ENCODE results near the gene CPNE6.
"Not testable (repeated sequence)": the region's sequence is repeated elsewhere in the genome, so short reads cannot be mapped to it uniquely, and the experiment has no call there.

The CPNE6 gene

DNA sequence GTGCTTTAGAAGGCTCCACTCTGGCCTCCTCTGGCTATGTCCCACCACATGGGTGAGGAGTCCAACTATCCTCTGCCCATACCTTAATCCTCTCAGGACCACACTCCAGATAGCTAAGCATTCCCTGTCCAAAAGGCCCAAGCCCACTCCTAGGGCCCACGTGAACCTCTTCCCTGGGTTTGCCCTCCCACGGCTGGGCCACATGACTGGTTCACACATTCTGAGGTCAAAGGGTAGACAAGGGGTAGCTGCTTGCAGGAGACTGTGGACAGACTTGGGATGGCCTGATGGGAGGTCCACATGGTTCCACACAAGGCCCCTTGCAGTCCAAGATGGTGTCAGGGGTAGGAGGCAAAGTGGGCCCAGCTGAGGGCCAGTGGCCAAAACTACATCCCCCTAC is 16.7 kb downstream of the CPNE6 start:
- DNase-seq, result no peak

DNA sequence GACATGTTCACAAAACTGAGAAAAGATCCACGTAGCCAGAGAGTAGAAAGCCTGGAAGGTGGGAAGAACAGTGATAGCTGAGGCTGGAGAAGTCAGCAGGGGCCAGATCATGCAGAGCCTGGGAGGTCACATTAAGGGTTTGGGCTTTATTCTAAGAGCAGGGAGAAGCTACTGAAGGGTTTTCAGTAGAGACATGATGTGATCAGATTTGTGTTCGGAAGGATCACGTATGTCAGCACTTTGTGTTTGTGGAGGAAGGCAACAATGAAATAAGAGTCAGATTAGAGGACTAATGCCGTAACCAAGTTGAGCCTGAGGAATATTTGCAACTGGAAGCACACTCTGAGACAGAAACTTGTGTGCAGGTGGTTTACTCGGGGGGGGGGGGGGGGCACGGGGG is 18.5 kb downstream of the CPNE6 start:
- no peak for DNase-seq

DNA sequence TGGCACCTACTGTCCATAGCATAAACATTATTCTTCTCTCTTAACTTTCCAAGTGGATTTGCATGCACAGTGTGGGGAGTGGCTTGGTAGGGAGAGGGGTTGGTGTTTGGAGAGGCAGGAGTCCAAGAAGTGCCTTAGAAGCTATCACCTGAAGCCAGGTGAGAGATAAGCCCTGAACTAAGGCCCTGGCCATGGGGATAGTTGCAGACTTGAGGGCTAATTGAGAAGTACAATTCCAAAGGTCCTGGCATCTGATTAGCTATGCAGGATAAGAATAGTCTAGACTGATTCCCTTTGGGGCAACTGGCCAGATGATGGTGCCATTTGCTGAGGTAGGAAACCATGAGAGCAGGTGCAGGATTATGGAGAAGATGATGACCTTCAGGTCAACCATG is 20.7 kb downstream of the CPNE6 start:
- no peak for DNase-seq

DNA sequence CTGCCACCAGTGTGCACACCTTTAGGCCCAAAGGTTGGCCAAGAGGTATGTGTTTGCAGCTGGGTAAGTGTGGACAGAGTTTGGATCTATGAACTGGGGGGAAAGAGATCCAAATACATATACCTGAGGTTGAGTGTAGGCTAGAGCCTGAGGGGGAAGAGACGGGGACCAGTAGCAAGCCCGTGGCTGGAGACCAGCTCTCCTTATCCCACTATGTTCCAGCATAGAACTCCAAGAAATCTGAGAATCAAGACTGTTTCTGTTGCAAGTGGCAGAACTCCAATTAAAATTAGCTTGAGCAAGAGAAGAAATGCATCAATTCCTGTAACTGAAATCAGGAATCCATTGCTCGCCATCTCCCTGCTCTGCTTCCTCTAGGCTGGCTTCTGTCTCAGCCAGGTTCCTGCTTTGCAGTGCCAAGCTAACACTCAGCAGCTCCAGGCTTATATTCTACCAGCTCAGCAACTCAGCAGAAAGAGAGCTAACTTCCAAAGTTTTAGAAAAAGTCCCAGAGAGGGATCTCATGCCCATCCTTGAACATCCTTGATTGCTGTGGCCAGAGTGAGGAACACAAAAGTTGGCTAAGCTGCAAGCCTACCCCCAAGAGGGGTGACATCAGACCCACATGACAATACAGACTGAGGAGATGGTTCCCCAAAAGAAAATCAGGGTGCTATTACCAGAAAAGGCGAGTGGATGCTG is 21.3 kb downstream of the CPNE6 start:
- DNase-seq, result no peak

DNA sequence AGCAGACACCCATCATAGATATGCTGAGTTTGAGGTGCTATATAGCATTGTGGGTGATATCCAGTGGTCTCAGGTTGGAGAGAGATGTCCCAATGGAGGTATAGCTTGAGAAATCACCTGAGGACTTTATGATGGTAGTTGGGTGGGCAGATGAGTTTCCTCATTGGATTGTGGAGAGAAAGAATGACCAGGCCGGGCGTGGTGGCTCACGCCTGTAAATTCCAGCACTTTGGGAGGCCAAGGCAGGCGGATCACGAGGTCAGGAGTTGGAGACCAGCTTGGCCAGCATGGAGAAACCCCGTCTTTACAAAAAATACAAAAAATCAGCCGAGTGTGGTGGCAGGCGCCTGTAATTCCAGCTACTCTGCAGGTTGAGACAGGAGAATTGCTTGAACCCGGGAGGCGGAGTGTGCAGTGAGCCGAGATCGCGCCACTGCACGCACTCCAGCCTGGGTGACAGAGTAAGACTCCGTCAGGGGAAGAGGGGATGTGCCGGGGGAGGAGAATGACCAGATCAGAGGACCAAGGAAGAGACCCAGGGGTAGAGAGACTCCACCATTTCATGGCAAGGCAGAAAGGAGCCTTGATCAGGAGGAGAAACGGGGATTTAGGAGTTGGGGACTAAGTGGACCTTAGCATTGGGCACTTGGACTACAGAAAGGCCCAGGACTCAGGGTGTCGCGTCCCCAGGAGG is 22.0 kb downstream of the CPNE6 start:
- DNase-seq, result no peak

DNA sequence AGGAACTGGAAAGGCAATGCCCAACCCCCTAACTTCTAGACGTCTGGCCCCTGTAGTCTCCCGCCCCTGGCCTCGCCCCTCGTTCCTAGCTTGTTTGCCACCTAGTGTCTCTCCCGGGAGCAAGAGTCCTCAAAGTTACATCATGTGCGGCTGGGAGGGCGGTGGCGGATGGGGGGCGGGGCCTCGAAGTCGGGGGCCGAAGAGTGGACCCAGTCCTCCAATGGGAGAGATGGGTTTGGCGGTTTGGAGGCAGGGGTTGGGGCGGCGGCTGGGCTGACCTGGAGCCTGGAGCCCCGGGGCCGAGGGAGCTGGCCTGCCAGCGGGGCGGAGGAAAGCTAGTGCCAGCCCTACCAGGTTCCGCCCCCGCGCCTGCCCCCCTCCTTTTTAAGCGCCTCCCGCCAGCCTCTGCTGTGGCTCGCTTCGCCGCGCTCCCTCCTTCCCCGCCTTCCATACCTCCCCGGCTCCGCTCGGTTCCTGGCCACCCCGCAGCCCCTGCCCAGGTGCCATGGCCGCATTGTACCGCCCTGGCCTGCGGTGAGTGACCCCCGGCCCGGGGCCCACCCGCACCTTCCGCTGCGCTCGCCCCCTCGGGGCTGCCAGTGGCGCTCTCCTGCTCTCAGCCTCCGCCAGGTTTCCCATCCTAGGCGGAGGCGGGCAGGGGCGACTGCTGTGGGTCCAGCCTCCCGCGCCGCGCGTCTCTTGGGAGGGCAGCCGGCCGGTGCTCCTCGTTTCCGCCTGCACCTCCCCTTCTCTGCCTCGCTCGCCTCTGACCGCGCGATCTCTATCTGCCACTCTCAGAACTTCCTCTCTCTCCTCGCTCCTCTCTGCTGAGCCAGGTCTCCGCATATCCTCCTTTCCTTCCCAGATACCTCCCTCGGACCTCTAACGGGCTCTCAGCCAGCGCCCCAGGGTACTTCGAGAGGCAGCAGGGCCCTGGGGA is 22.8 kb downstream of the CPNE6 start, which contains the start of gene PCK2:
Gene PCK2, plus strand, starts transcription at position 411 of the 940 bp plus-strand sequence. Its CDS starts 95 bp downstream, at position 506.
- DNase-seq, result peak; percentile 72

DNA sequence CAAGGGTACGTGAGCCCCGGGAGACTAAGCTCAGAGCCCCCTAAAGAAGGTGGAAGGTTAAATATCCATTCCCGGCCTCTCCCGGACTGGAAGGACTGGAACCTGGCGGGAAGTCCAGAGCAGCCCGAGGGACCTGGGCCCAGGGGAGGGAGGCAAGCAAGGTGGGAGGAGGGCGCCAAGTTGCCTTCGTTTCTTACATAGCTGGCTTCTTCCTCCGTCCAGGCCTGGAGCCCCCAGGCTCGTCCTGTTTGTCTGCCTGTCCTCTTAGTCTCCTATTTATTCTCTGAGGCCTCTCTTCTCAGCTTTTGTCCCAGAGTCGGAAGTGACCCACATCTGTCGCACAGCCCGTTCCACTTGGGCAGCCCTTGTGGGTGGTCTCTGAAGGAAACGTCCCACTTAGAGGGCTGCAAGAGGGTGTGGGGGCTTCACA is 23.5 kb downstream of the CPNE6 start:
- no peak for DNase-seq

DNA sequence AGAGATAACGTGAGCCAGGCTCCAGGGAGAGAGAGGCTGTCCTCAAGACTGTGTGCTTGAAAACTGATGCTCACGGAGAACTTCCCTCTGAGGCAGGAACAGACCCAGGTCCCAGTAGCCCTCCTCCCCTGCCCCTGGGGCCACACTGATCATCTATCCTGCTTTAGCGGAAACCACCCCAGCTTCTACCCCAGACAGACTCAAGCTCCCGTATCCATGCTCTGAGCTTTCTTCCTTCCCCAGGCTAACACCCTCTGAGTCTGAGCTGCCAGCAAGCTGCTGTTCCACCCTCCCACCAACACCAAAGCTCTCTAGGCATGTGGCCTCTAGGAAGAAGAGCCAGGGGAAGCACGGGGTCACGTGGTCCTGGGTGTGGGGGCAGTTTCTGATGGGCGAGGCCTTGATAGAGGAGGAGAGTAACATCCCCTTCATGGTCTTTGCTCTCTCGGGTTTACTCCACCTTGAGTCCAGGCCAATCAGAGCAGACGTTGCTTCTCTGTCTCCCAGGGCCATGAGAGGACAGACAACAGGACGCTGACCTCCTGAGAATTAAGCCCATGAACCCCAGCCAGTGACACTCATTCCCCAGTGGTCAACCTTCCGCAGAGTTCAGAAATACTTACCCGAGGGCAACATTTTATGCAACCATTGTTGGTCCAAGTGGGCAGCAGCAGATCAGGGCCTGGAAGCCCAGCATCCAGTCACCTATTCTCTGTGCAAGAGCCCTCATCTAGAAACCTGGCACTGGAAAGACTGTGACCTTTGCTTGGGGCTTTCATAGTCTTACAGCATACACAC is 24.1 kb downstream of the CPNE6 start:
- no peak for DNase-seq

DNA sequence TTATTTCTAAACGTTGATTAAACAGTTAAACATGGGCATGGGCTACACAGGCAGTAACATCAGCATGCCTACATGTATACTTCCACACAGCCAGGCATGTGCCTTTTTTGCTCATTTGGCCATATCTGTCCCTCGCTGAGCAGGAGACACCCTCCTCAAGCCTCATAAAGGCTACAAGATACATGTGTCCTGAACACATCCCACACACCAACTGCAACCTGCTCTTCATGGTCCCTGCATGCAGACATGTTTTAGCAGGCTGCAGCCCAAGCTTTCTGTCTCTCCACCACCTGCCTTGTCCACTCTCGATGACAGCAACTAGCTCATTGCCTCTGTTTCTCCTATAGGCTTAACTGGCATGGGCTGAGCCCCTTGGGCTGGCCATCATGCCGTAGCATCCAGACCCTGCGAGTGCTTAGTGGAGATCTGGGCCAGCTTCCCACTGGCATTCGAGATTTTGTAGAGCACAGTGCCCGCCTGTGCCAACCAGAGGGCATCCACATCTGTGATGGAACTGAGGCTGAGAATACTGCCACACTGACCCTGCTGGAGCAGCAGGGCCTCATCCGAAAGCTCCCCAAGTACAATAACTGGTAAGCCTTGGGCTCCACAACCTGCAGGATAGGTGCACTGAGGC is 25.3 kb downstream of the CPNE6 start:
- DNase-seq, result no peak

DNA sequence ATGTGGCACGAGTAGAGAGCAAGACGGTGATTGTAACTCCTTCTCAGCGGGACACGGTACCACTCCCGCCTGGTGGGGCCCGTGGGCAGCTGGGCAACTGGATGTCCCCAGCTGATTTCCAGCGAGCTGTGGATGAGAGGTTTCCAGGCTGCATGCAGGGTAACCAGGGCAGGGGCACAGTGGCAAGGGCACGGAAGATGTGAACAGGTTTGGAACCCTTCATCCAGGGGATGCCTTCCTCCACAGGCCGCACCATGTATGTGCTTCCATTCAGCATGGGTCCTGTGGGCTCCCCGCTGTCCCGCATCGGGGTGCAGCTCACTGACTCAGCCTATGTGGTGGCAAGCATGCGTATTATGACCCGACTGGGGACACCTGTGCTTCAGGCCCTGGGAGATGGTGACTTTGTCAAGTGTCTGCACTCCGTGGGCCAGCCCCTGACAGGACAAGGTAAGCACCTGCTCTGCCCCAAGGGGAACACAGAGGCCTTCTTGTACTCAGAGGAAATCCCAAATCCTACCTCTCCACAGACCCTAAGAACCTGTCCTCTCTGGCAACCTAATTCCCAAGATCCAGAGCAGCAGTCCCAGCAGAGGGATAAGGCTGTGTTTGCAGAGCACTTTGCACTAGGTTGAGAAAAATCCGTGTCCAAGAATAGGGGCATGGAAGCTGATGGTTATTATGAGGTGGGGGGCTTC is 27.0 kb downstream of the CPNE6 start:
- DNase-seq, result no peak

DNA sequence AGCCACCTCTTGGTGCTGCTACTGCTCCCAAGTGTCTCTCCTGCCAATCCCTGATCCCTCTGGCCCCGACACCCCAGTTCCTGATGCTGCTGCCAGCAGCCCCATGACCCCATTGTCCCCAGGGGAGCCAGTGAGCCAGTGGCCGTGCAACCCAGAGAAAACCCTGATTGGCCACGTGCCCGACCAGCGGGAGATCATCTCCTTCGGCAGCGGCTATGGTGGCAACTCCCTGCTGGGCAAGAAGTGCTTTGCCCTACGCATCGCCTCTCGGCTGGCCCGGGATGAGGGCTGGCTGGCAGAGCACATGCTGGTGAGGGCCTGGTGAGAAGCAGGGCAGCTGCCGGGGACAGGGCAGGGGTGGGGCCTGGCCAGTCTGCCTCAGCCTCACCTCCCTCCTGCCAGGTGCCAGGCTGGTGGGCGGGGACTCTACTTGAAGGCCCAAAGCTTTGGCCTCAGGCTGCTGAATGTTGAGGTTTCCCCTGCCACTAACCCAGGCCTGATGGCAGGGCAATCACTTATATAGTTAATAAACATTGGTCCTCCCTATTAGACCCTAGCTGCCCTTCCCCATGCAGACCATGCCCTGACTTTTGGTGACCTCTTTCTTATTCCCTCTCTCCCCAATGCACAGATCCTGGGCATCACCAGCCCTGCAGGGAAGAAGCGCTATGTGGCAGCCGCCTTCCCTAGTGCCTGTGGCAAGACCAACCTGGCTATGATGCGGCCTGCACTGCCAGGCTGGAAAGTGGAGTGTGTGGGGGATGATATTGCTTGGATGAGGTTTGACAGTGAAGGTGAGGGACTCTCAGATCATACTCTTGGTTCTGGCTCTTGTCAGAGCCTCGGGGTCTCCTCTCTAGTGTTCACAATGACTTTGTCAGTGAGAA is 27.8 kb downstream of the CPNE6 start:
- DNase-seq, result peak; percentile 43

DNA sequence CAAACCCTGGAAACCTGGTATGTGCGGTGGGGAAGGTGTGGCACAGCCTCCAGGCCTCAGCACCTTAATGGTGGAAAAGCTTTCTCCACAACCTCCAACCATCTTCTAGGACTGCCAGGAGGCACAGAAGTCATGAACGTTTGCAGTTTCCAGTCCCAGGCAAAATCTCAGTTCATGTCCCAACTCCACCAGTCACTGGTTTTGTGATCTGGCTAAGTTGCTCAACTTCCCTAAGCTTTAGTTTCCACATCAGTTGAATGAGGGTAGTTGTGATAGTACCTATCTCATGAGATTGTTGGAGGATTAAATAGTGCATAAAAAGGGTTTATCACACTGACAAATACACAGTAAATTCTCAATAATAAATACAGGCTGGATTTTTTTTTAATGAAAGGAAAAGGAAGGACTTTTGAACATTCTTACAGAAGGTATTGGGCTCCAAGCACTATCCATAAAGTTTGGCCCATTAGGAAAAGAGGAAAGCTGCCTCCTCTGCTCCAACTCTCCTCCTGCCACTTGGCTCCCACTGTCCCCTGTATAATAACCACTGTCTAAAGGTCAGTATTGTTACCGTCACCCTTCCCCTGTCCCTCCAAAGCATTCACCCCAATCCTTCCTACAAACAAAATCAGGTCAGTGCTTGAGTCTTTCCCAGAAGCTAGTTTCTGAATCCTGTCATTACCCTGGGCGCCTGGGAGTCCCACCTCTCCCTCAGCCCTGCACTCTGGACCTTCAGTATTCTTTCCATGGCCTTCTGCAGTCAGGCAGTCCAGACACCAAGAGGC is 29.0 kb downstream of the CPNE6 start:
- DNase-seq, result no peak

DNA sequence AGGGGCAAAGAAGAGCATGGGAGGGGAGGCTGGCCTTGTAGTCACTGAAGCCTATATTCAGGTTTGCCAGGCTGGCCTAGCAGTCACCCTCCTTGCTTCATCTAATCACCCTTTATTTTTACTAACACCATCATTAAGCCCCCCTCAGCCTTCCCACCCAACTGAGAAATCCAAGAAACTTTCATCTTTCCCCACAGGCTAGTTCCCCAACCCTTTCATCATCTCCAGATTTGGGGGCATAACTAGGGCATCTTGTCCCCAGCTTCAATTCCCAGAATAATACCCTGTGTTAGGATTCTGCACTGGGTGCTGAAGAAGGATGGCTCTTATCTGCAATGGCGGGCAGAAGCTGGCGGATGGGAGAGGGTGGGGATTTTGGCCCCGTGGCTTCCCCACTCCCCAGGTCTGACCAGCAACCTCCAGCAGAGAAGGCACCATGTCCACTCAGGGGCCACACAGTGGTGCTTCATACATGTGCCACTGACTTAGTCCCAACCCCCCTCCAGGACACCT is 29.7 kb downstream of the CPNE6 start:
- no peak for DNase-seq

DNA sequence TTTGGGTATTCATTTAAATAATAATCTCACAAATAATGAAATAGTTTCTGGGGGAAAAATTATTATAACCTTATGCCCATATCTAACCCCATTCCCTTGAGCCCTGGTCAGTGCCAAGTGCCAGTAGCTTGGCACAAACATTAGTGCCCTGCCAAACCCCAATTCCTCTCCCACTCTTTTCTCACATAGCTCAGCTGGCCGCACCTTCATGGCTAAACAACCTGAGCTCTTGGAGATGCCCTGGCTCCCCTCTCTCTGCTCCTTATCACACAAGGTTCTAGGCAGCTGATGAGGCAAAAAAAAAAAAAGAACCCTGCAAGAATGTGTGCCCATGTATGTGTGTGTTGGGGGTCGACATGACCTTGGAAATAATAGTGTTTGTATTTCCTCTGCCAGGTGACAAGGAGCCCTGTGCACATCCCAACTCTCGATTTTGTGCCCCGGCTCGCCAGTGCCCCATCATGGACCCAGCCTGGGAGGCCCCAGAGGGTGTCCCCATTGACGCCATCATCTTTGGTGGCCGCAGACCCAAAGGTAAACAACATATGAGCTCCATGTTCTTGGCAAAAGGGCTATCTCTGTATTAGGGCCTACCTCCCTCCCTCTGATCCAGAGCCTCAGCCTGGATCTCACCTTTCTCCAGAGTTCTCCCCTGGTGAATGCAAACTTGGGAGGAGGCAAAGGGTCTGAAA is 31.1 kb downstream of the CPNE6 start:
- no peak for DNase-seq

DNA sequence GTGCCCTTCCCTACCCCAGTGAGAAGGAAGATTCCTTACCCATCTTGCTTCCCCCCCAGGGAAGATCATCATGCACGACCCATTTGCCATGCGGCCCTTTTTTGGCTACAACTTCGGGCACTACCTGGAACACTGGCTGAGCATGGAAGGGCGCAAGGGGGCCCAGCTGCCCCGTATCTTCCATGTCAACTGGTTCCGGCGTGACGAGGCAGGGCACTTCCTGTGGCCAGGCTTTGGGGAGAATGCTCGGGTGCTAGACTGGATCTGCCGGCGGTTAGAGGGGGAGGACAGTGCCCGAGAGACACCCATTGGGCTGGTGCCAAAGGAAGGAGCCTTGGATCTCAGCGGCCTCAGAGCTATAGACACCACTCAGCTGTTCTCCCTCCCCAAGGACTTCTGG is 32.1 kb downstream of the CPNE6 start:
- DNase-seq, result no peak

DNA sequence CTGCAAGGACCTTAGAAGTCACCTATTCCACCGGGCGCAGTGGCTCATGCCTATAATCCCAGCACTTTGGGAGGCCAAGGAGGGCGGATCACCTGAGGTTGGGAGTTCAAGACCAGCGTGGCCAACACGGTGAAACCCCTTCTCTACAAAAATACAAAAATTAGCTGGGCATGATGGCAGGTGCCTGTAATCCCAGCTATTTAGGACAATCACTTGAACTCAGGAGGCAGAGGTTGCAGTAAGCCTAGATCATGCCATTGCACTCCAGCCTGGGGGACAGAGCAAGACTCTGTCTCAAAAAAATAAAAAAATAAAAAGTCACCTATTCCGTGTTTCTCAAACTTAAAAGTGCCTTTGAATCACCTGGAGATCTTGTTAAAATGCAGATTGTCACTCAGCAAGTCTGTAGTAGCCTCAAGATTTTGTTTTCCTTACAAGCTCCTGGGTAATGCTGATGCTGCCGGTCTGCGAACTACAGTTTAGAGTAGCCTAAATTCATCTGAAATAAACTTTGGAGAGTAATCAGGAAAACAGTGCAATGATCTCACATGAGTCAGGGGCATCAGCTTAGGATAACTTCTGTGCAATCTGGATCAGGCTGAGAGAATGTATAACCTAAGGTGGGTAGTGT is 34.4 kb downstream of the CPNE6 start:
- not testable (repeated sequence) for DNase-seq

DNA sequence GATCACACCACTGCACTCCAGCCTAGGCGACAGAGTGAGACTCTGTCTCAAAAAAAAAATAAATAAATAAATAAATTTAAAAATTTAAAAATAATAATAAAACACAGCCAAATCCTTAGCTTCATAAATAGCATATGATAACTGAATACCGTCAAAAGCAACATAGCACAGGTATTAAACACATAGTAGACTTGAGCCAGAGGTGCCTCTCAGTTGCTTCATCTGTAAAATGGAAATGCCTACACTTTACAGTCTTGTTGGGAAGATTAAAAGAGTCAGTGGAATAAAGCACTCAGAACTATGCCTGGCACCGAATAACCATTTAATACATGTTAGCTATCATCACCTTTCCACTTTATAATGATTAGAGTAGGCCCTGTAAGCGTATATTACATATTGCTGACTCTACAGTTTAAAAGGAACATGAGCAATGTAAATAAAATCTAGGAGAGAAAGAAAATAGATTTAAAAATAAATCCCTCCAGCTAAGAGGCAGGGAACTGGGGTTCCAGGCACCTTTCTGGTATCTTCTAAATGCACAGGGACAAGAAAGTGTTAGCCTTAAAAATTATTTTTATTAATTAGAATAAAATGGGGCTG is 35.4 kb downstream of the CPNE6 start:
- DNase-seq, result no peak
